Right ventricle myocardium inferior (tissue), 1 donor: ENCODE measurements around the gene MAP2K1. TPM values are rescaled to one million over a fixed set of nuclear protein-coding genes. Genes with fewer than 3 reads are reported as not detected.

Experiments used
- ATAC-seq: fragments of 200-7000 bp; cut with Tn5 transposase; one replicate; pipeline ENCODE4 v1.9.1; 2020; ENCODE audit warnings: mild to moderate bottlenecking, moderate library complexity
- DNase-seq: peaks from one replicate; pipeline ENCODE4 v3.0.0; 2021; ENCODE audit errors: missing footprints
- intact Hi-C: fragments of 100-400 bp; cut with DNase I; formaldehyde crosslinking; loops from one replicate; pipeline ENCODE4 v1.11.0; 2022
- microRNA-seq: library from miRNA; unstranded; fragments of <30 nt; microRNA quantifications from one replicate; pipeline ENCODE4 v1.2.0, GENCODE V29; 2020
- total RNA-seq: library from RNA; stranded (reverse); fragmentation: NEBNext Ultra II Directional; extraction: Animal tissue kit (Norgen Biotek cat#: 25700); gene quantifications from one replicate; pipeline ENCODE4 v1.2.1, GENCODE V29; 2021
- donor health status: DM: no; HTN: yes; CAD: no; lungs with severe emphysema.

The MAP2K1 gene
- total RNA-seq, 1 donor from 2014 or later = 47.3 TPM

DNA sequence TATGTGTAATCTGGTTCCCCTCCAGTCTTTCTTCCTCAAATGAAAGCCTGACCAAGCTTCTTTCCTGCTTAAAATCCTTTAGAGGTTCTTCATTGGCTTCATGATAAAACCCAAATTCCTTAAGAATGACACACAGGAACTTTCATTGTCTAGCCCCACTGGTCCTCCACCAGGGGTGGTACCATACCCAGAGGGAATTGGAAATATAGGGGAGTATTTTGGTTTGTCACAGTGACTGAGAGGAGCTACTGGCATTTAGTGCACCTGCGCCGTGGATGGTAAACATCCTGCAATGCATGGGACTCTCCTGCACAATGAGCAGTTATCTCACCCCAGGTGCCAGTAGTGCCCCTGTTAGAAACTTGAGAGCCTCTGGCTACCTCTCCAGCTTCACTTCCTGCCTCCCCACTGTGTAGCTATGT is 129.2 kb downstream of the MAP2K1 start:
- intact Hi-C loops = no loop called here
- no peak for DNase-seq
- ATAC-seq = no peak

DNA sequence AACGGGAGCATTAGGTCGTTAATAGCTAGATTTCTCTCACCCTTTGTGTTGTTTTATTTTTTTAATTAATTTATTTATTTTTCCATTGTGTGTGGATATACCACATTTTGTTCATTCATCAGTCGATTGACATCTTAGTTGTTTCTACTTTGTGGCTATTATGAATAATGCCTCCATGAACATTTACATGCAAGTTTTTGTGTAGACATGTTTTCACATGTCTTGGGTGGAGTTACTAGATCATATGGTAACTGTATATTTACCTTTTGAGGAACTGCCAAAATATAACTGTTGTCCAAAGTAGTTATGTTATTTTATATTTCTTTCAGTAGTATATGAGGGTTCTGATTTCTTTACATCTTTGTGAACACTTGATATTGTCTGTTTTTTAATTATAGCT is 137.2 kb downstream of the MAP2K1 start:
- intact Hi-C loops = no loop called here
- DNase-seq (no peak), ATAC-seq (no peak)

DNA sequence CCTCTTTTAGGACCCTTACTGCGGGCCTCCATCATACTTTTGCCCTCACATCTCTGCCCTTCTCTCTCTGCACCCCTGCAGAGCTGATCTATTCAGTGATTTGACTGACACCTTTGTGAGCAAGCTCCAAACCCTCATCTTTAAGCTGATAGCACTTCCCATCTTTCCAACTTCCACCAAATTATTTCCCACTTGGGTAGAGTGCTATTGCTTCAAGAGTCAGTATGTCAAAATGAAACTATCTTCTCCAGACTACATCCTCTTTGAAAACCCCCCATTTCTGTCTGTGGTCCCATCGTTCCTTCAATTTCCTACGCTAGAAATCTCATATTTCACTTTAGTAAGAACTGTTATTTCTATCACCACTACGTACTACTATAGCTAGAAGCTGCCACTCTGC is 138.1 kb downstream of the MAP2K1 start:
- intact Hi-C loops = no loop called here
- ATAC-seq (no peak), DNase-seq (no peak)

GRCh38 chr15:66535056-66535455 is 148.3 kb downstream of the MAP2K1 start:
- no peak for DNase-seq
- ATAC-seq = no peak
- intact Hi-C loops = no loop called here

Small RNAs within 50 kb of the gene (microRNA-seq; reads per million reads assigned to microRNA genes)
- gene MIR4512 = not detected

Other genes with a start within 250 kb of the MAP2K1 start
- not detected for gene MEGF11, start 133.2 kb upstream of the MAP2K1 start, total RNA-seq
- gene DIS3L, start 93.3 kb upstream of the MAP2K1 start, total RNA-seq = 40.3 TPM
- gene TIPIN, start 30.2 kb upstream of the MAP2K1 start, total RNA-seq = 2.8 TPM
- 40.8 TPM for gene SNAPC5, start 110.8 kb downstream of the MAP2K1 start, total RNA-seq
- 1,478 TPM for gene RPL4, start 117.9 kb downstream of the MAP2K1 start, total RNA-seq
- gene ZWILCH, start 118.4 kb downstream of the MAP2K1 start, total RNA-seq = 2.1 TPM
- gene LCTL, start 179.1 kb downstream of the MAP2K1 start, total RNA-seq = not detected